Loucy (cell line): ENCODE results near the gene IRF6.

ENCODE experiments used
- H2AFZ ChIP-seq: fragments of 200-600 bp; sonication (generic); 2 replicates; pipeline ENCODE4 v1.6.0; 2016; ENCODE audit warnings: antibody characterized with exemption, mild to moderate bottlenecking, low read length, moderate library complexity
- H3F3A ChIP-seq: fragments of 200-600 bp; 2 replicates; pipeline ENCODE4 v1.6.0; 2016; ENCODE audit warnings: antibody characterized with exemption, low read depth, mild to moderate bottlenecking
- H3K27me3 ChIP-seq: fragments of 200-600 bp; sonication (generic); 2 replicates; pipeline ENCODE4 v1.6.1; 2014; ENCODE audit warnings: low read length, mild to moderate bottlenecking; ENCODE audit not compliant: insufficient read depth, poor library complexity, severe bottlenecking
- H3K36me3 ChIP-seq: fragments of 200-600 bp; sonication (generic); 2 replicates; pipeline ENCODE4 v1.6.1; 2016; ENCODE audit warnings: low read length; ENCODE audit not compliant: insufficient read depth
- H3K4me1 ChIP-seq: fragments of 200-600 bp; sonication (generic); 2 replicates; pipeline ENCODE4 v1.5.1; 2014; ENCODE audit warnings: low read length, mild to moderate bottlenecking; ENCODE audit not compliant: insufficient read depth, poor library complexity, severe bottlenecking
- H3K4me2 ChIP-seq: fragments of 200-600 bp; sonication (generic); 2 replicates; pipeline ENCODE4 v1.6.0; 2014; ENCODE audit warnings: antibody characterized with exemption, low read length, low read depth, mild to moderate bottlenecking; ENCODE audit not compliant: poor library complexity, severe bottlenecking
- H3K4me3 ChIP-seq: fragments of 200-600 bp; sonication (generic); 2 replicates; pipeline ENCODE4 v1.5.1; 2014; ENCODE audit warnings: low read length, mild to moderate bottlenecking, mixed read lengths; ENCODE audit not compliant: poor library complexity, severe bottlenecking
- H3K79me2 ChIP-seq: fragments of 200-600 bp; sonication (generic); 2 replicates; pipeline ENCODE4 v1.6.1; 2014; ENCODE audit warnings: low read length; ENCODE audit not compliant: insufficient read depth
- H3K9ac ChIP-seq: fragments of 200-600 bp; sonication (generic); 2 replicates; pipeline ENCODE4 v1.6.0; 2014; ENCODE audit warnings: mild to moderate bottlenecking, low read depth, low read length, moderate library complexity; ENCODE audit not compliant: poor library complexity, severe bottlenecking
- H3K9me2 ChIP-seq: fragments of 200-600 bp; sonication (generic); replicated peaks from 2 replicates; pipeline ENCODE4 v1.6.1; 2016; ENCODE audit warnings: low read depth, low read length, mixed read lengths
- H3K9me3 ChIP-seq: fragments of 200-600 bp; sonication (generic); 2 replicates; pipeline ENCODE4 v1.6.1; 2014; ENCODE audit warnings: mild to moderate bottlenecking, antibody characterized with exemption, low read length, low read depth; ENCODE audit not compliant: insufficient read depth
- H4K20me1 ChIP-seq: fragments of 200-600 bp; sonication (generic); 2 replicates; pipeline ENCODE4 v1.6.0; 2014; ENCODE audit warnings: antibody characterized with exemption, low read length, mild to moderate bottlenecking; ENCODE audit not compliant: insufficient read depth, poor library complexity, severe bottlenecking
- EZH2phosphoT487 ChIP-seq: fragments of 200-600 bp; IDR thresholded peaks from 2 replicates; pipeline ENCODE4 v1.6.1; 2018; ENCODE audit warnings: antibody characterized with exemption, mild to moderate bottlenecking, moderate library complexity, borderline replicate concordance
- TF ChIP-seq, protein P1 (sequence below): fragments of 200-600 bp; sonication (generic); conservative IDR thresholded peaks from 2 replicates; pipeline ENCODE4 v1.5.1; 2014; ENCODE audit warnings: mild to moderate bottlenecking, antibody characterized with exemption, low read length

IRF6 gene

DNA sequence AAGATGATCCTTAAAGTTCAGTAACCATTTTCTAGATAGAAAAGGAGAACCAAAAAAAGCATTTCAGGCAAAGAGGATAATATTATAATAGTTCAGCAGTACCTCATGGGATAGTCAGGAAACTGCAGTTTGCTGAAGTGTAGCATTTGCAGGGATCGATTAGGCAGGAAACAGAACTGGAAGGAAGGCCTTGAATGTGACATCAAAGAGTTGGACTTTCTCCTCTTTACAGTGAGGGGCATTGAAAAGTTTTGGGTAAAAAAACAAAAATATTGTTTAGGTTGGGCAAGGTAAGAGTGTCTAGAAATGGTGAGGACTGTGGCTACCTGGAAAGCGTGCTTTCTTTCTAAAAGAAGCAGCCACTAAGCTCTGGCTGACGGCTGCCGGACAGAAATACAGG lies 8.0 kb upstream of the IRF6 start:
- no peak overlapping the region for H3K4me3 ChIP-seq
- H2AFZ ChIP-seq = no peak overlapping the region
- H3K79me2 ChIP-seq = no peaks in the 10 kb centered on the region
- TF ChIP-seq EZH2phosphoT487 = no peak
- TF ChIP-seq, protein P1, sequence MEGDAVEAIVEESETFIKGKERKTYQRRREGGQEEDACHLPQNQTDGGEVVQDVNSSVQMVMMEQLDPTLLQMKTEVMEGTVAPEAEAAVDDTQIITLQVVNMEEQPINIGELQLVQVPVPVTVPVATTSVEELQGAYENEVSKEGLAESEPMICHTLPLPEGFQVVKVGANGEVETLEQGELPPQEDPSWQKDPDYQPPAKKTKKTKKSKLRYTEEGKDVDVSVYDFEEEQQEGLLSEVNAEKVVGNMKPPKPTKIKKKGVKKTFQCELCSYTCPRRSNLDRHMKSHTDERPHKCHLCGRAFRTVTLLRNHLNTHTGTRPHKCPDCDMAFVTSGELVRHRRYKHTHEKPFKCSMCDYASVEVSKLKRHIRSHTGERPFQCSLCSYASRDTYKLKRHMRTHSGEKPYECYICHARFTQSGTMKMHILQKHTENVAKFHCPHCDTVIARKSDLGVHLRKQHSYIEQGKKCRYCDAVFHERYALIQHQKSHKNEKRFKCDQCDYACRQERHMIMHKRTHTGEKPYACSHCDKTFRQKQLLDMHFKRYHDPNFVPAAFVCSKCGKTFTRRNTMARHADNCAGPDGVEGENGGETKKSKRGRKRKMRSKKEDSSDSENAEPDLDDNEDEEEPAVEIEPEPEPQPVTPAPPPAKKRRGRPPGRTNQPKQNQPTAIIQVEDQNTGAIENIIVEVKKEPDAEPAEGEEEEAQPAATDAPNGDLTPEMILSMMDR = no peak
- no peaks in the 10 kb centered on the region for H3K9me3 ChIP-seq
- no peak overlapping the region for H3K9ac ChIP-seq
- no peaks in the 10 kb centered on the region for H3K36me3 ChIP-seq
- H3K27me3 ChIP-seq = no peaks in the 10 kb centered on the region
- no peak overlapping the region for H3K4me2 ChIP-seq
- no peaks in the 10 kb centered on the region for H3K9me2 ChIP-seq
- no peaks in the 10 kb centered on the region for H4K20me1 ChIP-seq
- no peaks in the 10 kb centered on the region for H3F3A ChIP-seq
- no peaks in the 10 kb centered on the region for H3K4me1 ChIP-seq

DNA sequence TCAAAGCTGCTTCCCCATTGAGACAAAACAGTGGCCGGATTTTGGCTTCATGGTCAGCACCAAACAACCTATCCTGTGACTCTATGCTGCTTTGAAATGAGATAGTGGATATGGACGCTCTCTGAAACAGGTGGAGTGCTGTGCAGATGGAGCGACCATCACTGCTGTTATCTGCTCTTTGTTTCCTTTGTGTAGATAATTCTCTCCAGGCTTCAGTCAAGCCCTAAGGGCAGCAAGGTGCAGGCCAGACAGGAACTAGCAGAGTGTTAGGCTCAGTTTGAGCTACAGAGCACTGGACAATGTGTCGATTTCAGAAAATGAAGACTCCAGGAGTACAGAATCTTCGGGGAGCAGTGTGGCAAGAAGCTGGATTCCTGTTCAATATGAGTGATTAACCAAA lies 4.8 kb upstream of the IRF6 start:
- TF ChIP-seq, protein P1 = no peak
- TF ChIP-seq EZH2phosphoT487 = no peak
- H3K4me1 ChIP-seq = no peaks in the 10 kb centered on the region
- H3K9me2 ChIP-seq = no peaks in the 10 kb centered on the region
- H3K27me3 ChIP-seq = peaks cover 5% of the 10 kb centered on the region
- no peak overlapping the region for H2AFZ ChIP-seq
- H3K79me2 ChIP-seq = no peaks in the 10 kb centered on the region
- H3K9me3 ChIP-seq = no peaks in the 10 kb centered on the region
- no peak overlapping the region for H3K4me3 ChIP-seq
- no peaks in the 10 kb centered on the region for H3F3A ChIP-seq
- H4K20me1 ChIP-seq = no peaks in the 10 kb centered on the region
- no peak overlapping the region for H3K4me2 ChIP-seq
- no peaks in the 10 kb centered on the region for H3K36me3 ChIP-seq
- H3K9ac ChIP-seq = no peak overlapping the region

DNA sequence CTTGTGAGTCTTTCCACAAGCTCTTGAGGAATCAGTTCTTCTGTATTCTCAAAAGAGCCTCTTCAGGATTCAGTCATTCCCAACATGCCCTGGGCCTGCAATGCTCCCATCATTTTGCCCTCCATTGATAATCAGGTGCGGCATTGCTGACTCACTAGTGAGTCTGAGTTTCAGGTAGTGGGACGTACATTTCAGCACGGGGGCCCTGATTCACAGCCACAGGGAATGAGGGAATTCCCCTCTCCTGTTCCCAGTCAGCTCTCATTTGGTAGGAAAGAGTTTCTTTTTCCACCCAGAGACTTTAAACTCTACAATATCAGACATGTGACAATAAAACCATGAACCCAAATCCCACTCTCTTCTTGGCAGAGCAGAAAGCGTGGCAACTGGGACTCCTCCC lies 3.7 kb upstream of the IRF6 start:
- Histone ChIP-seq H2AFZ (no peak overlapping the region), H3K9me2 (no peaks in the 10 kb centered on the region)
- TF ChIP-seq, protein P1 = no peak
- TF ChIP-seq EZH2phosphoT487 = no peak

More for the DNA sequence above, 3.7 kb upstream of the IRF6 start:
- Histone ChIP-seq H3K36me3 (no peaks in the 10 kb centered on the region), H3K4me2 (no peak overlapping the region), H3K79me2 (no peaks in the 10 kb centered on the region), H3K27me3 (peaks cover 5% of the 10 kb centered on the region), H3K9ac (no peak overlapping the region), H3K4me1 (no peaks in the 10 kb centered on the region), H3F3A (no peaks in the 10 kb centered on the region), H4K20me1 (no peaks in the 10 kb centered on the region), H3K9me3 (no peaks in the 10 kb centered on the region), H3K4me3 (no peak overlapping the region)
